DMS79 treated with DMSO at 0.1 percent for 48 hours (cell line): Measurements from ENCODE around the gene NTN1.
"Not testable (repeated sequence)": the region's sequence is repeated elsewhere in the genome, so short reads cannot be mapped to it uniquely, and the experiment has no call there.

Experiments
- DNase-seq: peaks from one replicate; lab custom pipeline; 2025; lab: John Stamatoyannopoulos, UW

Gene NTN1

GRCh38 chr17:9021158-9021991, at the start of gene NTN1:
TSS of gene NTN1 (plus strand) at chr17:9021510. CDS start at chr17:9022374, 864 bp downstream.
- DNase-seq: no peak

- DNase-seq: no peak
Measured at GRCh38 chr17:8975091-8975725, 46.1 kb upstream of the NTN1 start.

- DNase-seq: no peak
Measured at GRCh38 chr17:8976638-8977037, 44.7 kb upstream of the NTN1 start.

- DNase-seq: no peak
Measured at GRCh38 chr17:8979715-8980114, 41.6 kb upstream of the NTN1 start.

GRCh38 chr17:8981443-8981842, 39.9 kb upstream of the NTN1 start:
- DNase-seq: no peak

GRCh38 chr17:8984225-8984624, 37.1 kb upstream of the NTN1 start:
- DNase-seq: not testable (repeated sequence)

GRCh38 chr17:8985054-8985701, 36.1 kb upstream of the NTN1 start:
- no peak for DNase-seq

GRCh38 chr17:8986295-8986694, 35.0 kb upstream of the NTN1 start:
- DNase-seq: no peak

GRCh38 chr17:8988263-8988935, 32.9 kb upstream of the NTN1 start:
- DNase-seq: not testable (repeated sequence)

GRCh38 chr17:8991514-8992285, 29.6 kb upstream of the NTN1 start:
- DNase-seq: peak; percentile 9

- peak; percentile 1 for DNase-seq
Measured at GRCh38 chr17:8994319-8994718, 27.0 kb upstream of the NTN1 start.

- no peak for DNase-seq
Measured at GRCh38 chr17:8995711-8996110, 25.6 kb upstream of the NTN1 start.

- DNase-seq: no peak
Measured at GRCh38 chr17:8997994-8998628, 23.2 kb upstream of the NTN1 start.

GRCh38 chr17:9001559-9001958, 19.8 kb upstream of the NTN1 start:
- no peak for DNase-seq

- DNase-seq: no peak
Measured at GRCh38 chr17:9002227-9002605, 19.1 kb upstream of the NTN1 start.

- no peak for DNase-seq
Measured at GRCh38 chr17:9002606-9003354, 18.5 kb upstream of the NTN1 start.

- no peak for DNase-seq
Measured at GRCh38 chr17:9003355-9004131, 17.8 kb upstream of the NTN1 start.

- no peak for DNase-seq
Measured at GRCh38 chr17:9004132-9004960, 17.0 kb upstream of the NTN1 start.

GRCh38 chr17:9004961-9005285, 16.4 kb upstream of the NTN1 start:
- no peak for DNase-seq
